Neural cell (in vitro differentiated cells): ENCODE data around the gene PPP1R3D. TPM values are rescaled to one million over a fixed set of nuclear protein-coding genes. Genes with fewer than 3 reads are reported as not detected.

Experiments used
- H2AFZ ChIP-seq: fragments of 200-600, 300-800 bp; sonication (generic), shearing (Covaris generic); 2 replicates; pipeline ENCODE4 v1.6.0; 2014; ENCODE audit warnings: low read depth, mild to moderate bottlenecking, antibody characterized with exemption, low read length, moderate library complexity
- H3F3A ChIP-seq: fragments of 200-600 bp; shearing (Covaris generic); 2 replicates; pipeline ENCODE4 v1.6.1; 2016; ENCODE audit warnings: mild to moderate bottlenecking, moderate library complexity, mixed read lengths, antibody characterized with exemption, low read length; ENCODE audit not compliant: insufficient read depth, poor library complexity, severe bottlenecking
- H3K27ac ChIP-seq: fragments of 200-600, 300-800 bp; sonication (generic), shearing (Covaris generic); 2 replicates; pipeline ENCODE4 v1.5.1; 2014; ENCODE audit warnings: mild to moderate bottlenecking, low read length, moderate library complexity
- H3K27me3 ChIP-seq: fragments of 300-800, 200-600 bp; sonication (generic), shearing (Covaris generic); 2 replicates; pipeline ENCODE4 v1.6.0; 2014; ENCODE audit warnings: mild to moderate bottlenecking, low read depth, low read length, moderate library complexity; ENCODE audit not compliant: insufficient read depth
- H3K36me3 ChIP-seq: fragments of 300-800, 200-600 bp; sonication (generic), shearing (Covaris generic); 2 replicates; pipeline ENCODE4 v1.5.1; 2014; ENCODE audit warnings: mild to moderate bottlenecking, antibody characterized with exemption, low read length, moderate library complexity; ENCODE audit not compliant: insufficient read depth
- H3K4me2 ChIP-seq: fragments of 300-800, 200-600 bp; sonication (generic), shearing (Covaris generic); 2 replicates; pipeline ENCODE4 v1.6.0; 2014; ENCODE audit warnings: mild to moderate bottlenecking, low read length
- H3K4me3 ChIP-seq: fragments of 300-800, 200-600 bp; sonication (generic), shearing (Covaris generic); 2 replicates; pipeline ENCODE4 v1.5.1; 2014; ENCODE audit warnings: mild to moderate bottlenecking, low read length, moderate library complexity
- H3K79me2 ChIP-seq: fragments of 200-600 bp; shearing (Covaris generic); replicated peaks from 2 replicates; pipeline ENCODE4 v1.6.0; 2014; ENCODE audit warnings: mild to moderate bottlenecking, low read length, moderate library complexity; ENCODE audit not compliant: insufficient read depth
- H3K9ac ChIP-seq: fragments of 300-800, 200-600 bp; sonication (generic), shearing (Covaris generic); 2 replicates; pipeline ENCODE4 v1.6.1; 2016; ENCODE audit warnings: mild to moderate bottlenecking, low read length, mixed read lengths
- H3K9me2 ChIP-seq: fragments of 200-600 bp; shearing (Covaris generic); 2 replicates; pipeline ENCODE4 v1.6.1; 2016; ENCODE audit warnings: mild to moderate bottlenecking, low read length, mixed read lengths; ENCODE audit not compliant: insufficient read depth
- H3K9me3 ChIP-seq: fragments of 200-600, 300-800 bp; sonication (generic), shearing (Covaris generic); 2 replicates; pipeline ENCODE4 v1.6.1; 2016; ENCODE audit warnings: mild to moderate bottlenecking, mixed run types, low read length, moderate library complexity, mixed read lengths
- H4K20me1 ChIP-seq: fragments of 200-600 bp; shearing (Covaris generic); 2 replicates; pipeline ENCODE4 v1.6.1; 2016; ENCODE audit warnings: mild to moderate bottlenecking, mixed run types; ENCODE audit not compliant: insufficient read depth
- EP300 ChIP-seq: fragments of 450-650 bp; conservative IDR thresholded peaks from 2 replicates; pipeline ENCODE4 v1.6.1; 2014; ENCODE audit warnings: antibody characterized with exemption, mild to moderate bottlenecking, moderate library complexity; ENCODE audit not compliant: poor library complexity, severe bottlenecking
- EZH2 ChIP-seq: fragments of 200-600, 300-800 bp; shearing (Covaris generic), sonication (generic); IDR thresholded peaks from 2 replicates; pipeline ENCODE4 v1.6.1; 2014; ENCODE audit warnings: antibody characterized with exemption, low read length, borderline replicate concordance, mild to moderate bottlenecking; ENCODE audit not compliant: insufficient read depth, poor library complexity, severe bottlenecking
- MXI1 ChIP-seq: fragments of 450-650 bp; conservative IDR thresholded peaks from 2 replicates; pipeline ENCODE4 v1.6.1; 2014; ENCODE audit warnings: antibody characterized with exemption, mild to moderate bottlenecking; ENCODE audit not compliant: poor library complexity, severe bottlenecking
- POLR2AphosphoS5 ChIP-seq: IDR thresholded peaks from 2 replicates; pipeline ENCODE4 v1.6.1; 2012
- RAD21 ChIP-seq: fragments of 450-650 bp; conservative IDR thresholded peaks from 2 replicates; pipeline ENCODE4 v1.6.1; 2014; ENCODE audit warnings: antibody characterized with exemption, mild to moderate bottlenecking, moderate library complexity
- REST ChIP-seq: IDR thresholded peaks from 2 replicates; pipeline ENCODE4 v1.6.1; 2012; ENCODE audit warnings: borderline replicate concordance
- SMC3 ChIP-seq: fragments of 450-650 bp; conservative IDR thresholded peaks from 2 replicates; pipeline ENCODE4 v1.6.1; 2014; ENCODE audit warnings: antibody characterized with exemption, mild to moderate bottlenecking, moderate library complexity; ENCODE audit not compliant: poor library complexity
- TAF1 ChIP-seq: IDR thresholded peaks from 2 replicates; pipeline ENCODE4 v1.6.1; 2012; ENCODE audit warnings: low read depth
- polyA plus RNA-seq: library from polyadenylated mRNA; depleted of rRNA; stranded (reverse); fragments of >200 nt; gene quantifications from 2 replicates; pipeline ENCODE4 v1.2.3, GENCODE V29; 2014
- TF ChIP-seq, protein P1 (sequence below): fragments of 450-650 bp; IDR thresholded peaks from 2 replicates; pipeline ENCODE4 v1.5.1; 2014; ENCODE audit warnings: antibody characterized with exemption, mild to moderate bottlenecking, moderate library complexity; ENCODE audit not compliant: poor library complexity, severe bottlenecking

PPP1R3D gene
- polyA plus RNA-seq, 1 donor from 2014 or later, result 1.6 TPM

GRCh38 chr20:59938696-59939051 lies 1.4 kb downstream of the PPP1R3D start (continued):
- no peak for TF ChIP-seq REST
- TF ChIP-seq MXI1, result no peak

GRCh38 chr20:59938221-59938620 lies 1.9 kb downstream of the PPP1R3D start:
- no peaks in the 10 kb centered on the region for H3K9me2 ChIP-seq
- TF ChIP-seq SMC3 (no peak), EP300 (no peak), POLR2AphosphoS5 (no peak), RAD21 (no peak), EZH2 (no peak), TAF1 (no peak), REST (no peak), MXI1 (no peak)
- TF ChIP-seq, protein P1, sequence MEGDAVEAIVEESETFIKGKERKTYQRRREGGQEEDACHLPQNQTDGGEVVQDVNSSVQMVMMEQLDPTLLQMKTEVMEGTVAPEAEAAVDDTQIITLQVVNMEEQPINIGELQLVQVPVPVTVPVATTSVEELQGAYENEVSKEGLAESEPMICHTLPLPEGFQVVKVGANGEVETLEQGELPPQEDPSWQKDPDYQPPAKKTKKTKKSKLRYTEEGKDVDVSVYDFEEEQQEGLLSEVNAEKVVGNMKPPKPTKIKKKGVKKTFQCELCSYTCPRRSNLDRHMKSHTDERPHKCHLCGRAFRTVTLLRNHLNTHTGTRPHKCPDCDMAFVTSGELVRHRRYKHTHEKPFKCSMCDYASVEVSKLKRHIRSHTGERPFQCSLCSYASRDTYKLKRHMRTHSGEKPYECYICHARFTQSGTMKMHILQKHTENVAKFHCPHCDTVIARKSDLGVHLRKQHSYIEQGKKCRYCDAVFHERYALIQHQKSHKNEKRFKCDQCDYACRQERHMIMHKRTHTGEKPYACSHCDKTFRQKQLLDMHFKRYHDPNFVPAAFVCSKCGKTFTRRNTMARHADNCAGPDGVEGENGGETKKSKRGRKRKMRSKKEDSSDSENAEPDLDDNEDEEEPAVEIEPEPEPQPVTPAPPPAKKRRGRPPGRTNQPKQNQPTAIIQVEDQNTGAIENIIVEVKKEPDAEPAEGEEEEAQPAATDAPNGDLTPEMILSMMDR, result no peak
- no peak overlapping the region for H3K4me2 ChIP-seq
- no peaks in the 10 kb centered on the region for H4K20me1 ChIP-seq
- H3F3A ChIP-seq, result peaks cover 7% of the 10 kb centered on the region
- H2AFZ ChIP-seq, result no peak overlapping the region
- H3K36me3 ChIP-seq, result no peaks in the 10 kb centered on the region
- no peaks in the 10 kb centered on the region for H3K79me2 ChIP-seq
- no peak overlapping the region for H3K27ac ChIP-seq
- H3K9ac ChIP-seq, result no peak overlapping the region
- H3K27me3 ChIP-seq, result no peaks in the 10 kb centered on the region
- H3K9me3 ChIP-seq, result no peaks in the 10 kb centered on the region
- no peak overlapping the region for H3K4me3 ChIP-seq
